Activated T-helper 1 cell treated with Interleukin-2 at 50 U/mL for 16 hours (primary cell): ENCODE measurements around the gene SLC2A13.
"Not testable (repeated sequence)": the region's sequence is repeated elsewhere in the genome, so short reads cannot be mapped to it uniquely, and the experiment has no call there.

Experiments used
- DNase-seq: peaks from one replicate; pipeline ENCODE4 v3.0.0-alpha.2; 2020; ENCODE audit warnings: low read depth

Gene SLC2A13

DNA sequence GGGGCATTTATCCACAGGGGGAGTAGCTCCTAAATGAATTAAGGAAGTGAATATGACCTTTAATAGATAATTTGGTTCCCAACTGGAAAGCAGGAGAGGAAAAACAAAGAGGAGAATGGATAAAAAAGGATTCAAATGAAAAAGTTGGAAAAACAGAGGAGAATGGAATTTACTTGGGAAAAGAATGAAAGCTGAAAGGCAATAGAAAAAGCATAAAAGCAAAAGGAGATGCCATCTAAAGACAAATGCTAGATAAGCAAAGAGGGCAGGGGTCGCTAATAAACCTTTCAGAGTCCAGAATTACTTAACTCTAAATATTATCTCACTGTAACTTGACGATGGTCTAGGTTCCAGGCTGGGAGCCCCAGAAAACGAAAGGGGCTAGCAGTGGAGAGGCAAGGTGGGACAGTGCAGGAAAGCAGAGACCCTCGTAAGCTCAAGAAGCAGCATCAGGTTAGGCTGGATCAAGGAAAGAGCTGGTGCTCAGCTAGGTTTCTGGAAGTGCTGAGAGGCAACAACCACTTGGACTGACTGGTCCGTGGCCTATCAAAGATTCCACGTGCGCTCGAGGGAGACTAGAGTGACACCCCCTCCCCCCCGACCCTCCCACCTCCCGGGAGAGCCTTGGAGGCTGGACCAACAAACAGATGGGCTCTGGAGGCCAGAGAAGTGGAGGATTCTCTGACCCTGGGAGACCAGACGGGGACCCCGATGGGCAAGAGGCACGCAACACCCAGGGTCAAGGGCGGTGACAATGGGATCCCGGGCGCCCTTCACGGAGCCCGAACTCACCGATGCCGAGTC lies 1.2 kb downstream of the SLC2A13 start:
- DNase-seq, result no peak

DNA sequence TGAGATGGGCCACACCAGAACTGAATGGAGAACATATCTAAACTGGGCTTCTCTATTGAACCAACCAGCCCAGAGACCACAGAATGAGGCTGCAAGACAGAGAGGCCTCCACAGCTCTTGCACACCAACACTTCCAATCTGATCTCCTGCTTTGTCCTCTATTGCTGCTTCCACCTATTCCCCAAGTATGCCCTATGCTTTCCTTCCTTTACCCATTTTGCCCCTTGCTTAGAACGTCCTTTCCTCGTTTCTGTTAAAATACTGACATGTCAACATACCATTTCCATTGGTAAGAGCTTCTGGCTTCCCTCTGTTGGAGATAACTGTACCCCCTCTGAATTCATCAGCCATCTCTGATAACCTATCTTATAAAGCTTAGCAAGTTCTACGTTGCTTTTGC lies 2.8 kb downstream of the SLC2A13 start:
- DNase-seq, result no peak

GRCh38 chr12:40101747-40102146 lies 4.1 kb downstream of the SLC2A13 start:
- no peak for DNase-seq

DNA sequence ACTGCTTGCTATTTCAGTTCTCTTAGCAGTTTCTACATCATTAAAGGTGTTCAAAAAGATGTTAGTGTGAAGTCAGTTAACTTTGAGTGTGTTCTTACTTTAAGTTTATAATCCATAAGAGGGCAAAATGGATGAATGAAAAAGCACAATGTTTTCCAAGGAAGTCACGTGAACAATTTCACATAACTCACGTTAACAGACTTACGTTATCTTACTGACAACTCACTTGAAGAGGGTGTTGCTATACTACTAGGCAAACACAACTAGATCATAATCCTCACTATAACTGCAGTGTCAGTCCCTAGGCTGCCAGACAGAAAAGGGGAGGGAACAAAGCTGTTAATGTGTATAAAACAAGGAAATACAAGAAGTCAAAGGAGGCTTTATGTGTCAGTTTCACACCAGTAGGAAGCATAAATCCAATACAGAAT lies 6.4 kb downstream of the SLC2A13 start:
- no peak for DNase-seq

GRCh38 chr12:40098406-40099145 lies 7.3 kb downstream of the SLC2A13 start:
- no peak for DNase-seq

DNA sequence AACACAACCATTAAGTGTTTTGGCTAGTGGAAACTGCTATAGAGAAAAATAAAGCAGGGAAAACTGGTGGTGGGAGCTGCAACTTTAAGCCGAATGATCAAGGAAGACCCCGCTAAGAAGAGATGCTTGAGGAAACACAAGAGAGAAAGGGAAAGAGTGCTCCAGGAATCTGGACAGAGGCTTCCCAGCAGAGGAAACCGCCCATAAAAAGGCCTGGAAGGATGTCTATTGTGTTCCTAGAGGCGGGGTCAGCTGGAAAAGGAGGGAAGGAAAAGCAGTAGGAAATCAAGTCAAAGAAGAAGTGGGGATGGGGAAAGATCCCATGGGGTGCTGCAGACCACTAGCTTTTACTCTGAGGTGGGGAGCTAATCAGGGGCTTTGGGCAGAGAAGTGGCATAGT lies 12.4 kb downstream of the SLC2A13 start:
- no peak for DNase-seq

- no peak for DNase-seq
Measured at GRCh38 chr12:40086471-40086870, 19.4 kb downstream of the SLC2A13 start.

DNA sequence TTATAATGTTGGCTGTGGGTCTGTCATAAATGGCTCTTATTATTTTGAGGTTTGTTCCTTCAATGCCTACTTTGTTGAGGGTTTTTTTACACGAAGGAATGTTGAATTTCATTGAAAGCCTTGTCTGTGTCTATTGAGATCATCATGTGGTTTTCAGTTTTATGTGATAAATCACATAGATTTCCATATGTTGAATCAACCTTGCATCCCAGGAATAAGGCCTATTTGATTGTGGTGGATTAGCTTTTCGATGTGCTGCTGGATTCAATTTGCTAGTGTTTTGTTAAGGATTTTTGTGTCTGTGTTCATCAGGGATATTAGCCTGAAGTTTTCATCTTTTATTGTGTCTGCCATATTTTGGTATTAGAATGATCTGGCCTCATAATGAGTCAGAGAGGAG lies 27.6 kb downstream of the SLC2A13 start:
- DNase-seq, result no peak

- no peak for DNase-seq
Measured at GRCh38 chr12:40075458-40075857, 30.4 kb downstream of the SLC2A13 start.

DNA sequence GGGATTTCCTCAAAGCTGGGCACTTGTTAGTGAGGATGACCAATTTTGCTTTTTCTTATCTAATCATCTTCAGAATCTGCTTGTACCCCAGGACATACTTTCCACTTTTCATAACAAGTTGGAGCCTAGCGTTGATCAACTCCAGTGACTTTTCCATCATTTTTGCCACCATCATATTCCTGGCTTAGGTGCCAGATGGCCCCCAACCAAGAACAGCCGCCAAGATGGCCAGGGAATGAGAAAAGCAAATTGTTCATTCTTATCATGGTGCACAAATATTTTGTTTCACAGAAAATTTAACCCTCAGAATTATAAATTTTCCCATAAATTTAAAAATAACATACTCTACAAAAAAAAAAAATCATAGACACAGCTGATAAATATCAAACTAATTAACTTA lies 37.5 kb downstream of the SLC2A13 start:
- DNase-seq, result no peak

- no peak for DNase-seq
Measured at GRCh38 chr12:40065636-40066035, 40.2 kb downstream of the SLC2A13 start.

DNA sequence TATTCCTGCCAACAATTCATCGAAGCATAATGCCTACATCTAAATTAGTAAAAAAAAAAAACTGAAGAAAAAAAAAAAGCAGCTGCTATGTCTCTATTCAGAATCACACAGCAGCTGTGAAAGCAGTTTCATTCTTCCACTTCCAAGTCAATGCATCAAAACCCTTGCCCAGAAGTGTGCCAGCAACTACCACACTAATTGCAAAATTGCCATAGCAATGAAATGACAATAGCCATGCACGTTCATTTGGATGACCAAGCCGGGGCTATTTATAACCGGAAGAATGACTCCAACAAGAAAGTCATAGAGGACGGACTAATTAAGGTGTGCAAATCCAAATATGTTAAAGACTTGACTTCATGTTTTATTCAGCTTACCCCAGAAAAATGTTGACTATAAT lies 42.5 kb downstream of the SLC2A13 start:
- no peak for DNase-seq

DNA sequence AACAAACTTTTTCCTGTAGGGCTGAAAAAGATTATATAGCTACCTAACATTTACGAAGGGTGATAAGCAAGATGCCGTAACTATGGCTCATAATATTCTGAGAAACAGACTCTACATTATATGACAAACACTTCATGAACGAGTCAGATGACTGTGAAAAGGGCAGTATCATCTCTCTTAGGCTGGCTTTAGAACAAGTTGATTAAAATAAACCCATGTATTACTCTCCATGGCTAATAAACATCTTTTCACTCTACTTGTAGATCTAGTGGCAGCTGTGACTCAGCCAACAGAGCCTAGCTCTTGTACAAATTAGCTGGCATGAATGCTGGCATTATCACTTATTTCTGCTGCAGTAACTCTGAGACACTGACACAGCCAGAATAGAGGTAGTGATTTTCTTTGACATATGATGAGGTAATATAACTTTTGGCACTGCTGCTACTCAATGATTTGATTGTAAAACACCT lies 47.1 kb downstream of the SLC2A13 start:
- DNase-seq, result no peak

- no peak for DNase-seq
Measured at GRCh38 chr12:40056373-40056772, 49.5 kb downstream of the SLC2A13 start.

DNA sequence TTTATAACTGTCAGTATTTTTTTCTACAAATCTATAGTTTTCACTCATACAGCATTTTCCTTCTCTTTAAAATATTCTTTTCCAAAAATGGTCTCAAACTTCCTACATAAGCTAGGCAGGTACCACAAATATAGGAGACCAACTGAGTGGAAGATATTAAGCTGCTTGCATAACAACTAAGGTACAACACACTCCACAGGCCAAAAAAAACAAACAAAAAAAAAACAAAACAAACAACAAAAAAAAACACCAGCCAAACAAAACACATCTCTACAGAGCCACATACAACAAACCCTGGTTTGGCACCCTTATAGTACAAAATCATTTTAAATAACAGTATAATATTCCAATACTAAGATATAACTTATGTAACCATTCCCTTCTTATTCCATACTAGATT lies 50.1 kb downstream of the SLC2A13 start:
- no peak for DNase-seq

DNA sequence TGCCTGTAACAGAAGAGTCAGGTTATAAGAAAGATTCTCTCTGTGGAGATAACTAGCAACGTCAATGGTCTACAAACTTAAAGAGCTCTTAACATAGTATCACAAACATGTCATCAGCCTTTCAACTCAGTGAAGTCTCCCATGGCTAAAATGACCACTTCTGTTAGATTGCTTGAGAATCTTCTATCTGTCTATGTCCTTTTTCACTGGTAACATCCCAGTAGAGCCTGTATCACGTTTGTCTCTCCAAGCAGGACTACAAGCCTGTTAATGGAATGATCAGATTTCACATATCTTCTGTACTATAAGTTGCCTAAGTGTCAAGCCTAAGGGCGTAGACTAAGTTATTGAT lies 50.7 kb downstream of the SLC2A13 start:
- DNase-seq, result no peak

DNA sequence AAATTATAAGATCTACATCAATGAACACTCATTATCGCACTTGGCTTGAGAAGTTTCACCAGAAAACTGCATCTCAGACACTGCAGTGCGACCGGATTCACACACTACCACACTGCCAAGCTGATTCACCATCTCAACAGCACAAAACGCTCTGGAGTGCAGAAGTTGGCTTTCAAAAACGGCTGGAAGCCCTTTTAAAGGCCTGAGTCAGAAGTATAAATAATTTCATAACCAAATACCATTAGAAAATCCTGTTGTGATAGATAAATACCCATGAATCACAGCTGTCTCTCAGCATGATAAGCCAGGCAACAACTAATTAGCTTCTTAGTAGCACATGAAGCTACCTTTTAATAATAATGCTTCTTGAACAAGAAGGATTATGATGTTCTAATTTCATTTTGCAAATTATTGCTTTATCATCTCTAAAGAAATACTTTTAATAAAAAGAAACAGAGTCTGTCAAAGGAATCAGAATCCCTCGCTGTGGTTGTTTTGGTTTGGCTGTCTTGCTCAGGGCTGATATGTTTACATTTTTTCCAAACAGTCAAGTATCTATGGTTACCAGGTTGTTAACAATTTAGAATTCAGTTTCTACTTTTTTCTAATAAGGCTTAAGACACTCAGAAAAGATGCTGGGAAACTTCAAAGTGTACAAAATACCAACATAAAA lies 51.2 kb downstream of the SLC2A13 start:
- DNase-seq, result no peak

- DNase-seq, result no peak
Measured at GRCh38 chr12:40049268-40049667, 56.6 kb downstream of the SLC2A13 start.

DNA sequence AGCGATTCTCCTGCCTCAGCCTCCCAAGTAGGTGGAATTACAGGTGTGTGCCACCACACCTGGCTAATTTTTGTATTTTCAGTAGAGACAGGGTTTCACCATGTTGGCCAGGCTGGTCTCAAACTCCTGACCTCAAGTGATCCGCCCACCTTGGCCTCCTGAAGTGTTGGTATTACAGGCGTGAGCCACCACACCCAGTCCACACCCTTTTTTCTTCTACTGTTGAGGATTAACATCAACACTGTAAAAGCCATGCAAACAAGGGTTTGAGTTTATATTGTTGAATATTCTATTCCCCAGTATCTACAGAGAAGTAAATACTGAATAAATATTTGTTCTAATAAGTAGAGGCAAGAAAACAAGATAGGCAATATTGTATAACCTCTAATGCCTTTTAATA lies 58.9 kb downstream of the SLC2A13 start:
- DNase-seq, result not testable (repeated sequence)

DNA sequence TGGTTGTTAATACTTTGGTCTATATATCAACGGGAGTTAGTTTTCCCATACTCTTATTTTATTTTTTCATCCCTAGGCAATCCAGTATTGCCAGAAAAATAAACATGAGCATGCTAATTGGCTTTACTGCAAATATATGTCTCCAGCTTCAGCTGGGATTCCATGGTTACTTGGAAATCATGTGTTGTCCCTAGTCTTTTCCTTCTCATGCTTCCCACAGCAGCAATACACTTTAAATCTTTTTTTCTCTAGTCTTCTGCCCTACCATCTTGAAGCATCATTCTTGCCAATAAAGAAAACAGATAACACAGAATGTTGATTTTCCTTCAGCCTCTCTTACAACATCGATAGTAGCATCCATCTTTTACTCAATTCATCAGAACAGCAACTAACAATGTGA lies 60.2 kb downstream of the SLC2A13 start:
- DNase-seq, result no peak

- no peak for DNase-seq
Measured at GRCh38 chr12:40044396-40044795, 61.5 kb downstream of the SLC2A13 start.

DNA sequence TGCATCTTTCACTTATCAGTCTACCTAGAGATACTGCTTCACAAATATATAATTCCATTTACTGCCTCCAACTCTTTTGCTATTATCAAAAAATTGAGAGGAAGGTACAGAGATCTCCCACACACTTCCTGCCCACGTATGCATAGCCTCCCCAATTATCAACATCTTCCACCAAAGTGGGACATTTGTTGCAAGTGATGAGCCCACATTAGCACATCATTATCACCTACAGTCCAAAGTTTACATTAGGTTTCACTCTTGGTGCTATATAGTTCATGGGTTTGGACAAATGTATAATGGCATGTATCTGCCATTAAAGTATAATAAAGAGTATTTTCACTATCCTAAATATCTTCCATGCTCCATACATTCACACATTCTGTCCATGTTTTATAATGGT lies 66.3 kb downstream of the SLC2A13 start:
- DNase-seq, result no peak

- no peak for DNase-seq
Measured at GRCh38 chr12:40038619-40039018, 67.3 kb downstream of the SLC2A13 start.
